ENCODE data around the gene LRRC28.

The LRRC28 gene

GRCh38 chr15:99275525-99276128 lies 24.3 kb downstream of the LRRC28 start:
- no peak overlapping the region for H3K4me3 ChIP-seq (replicated peaks; ENCODE audit: low read depth, low read length)
- TF ChIP-seq CTCF (IDR thresholded peaks at IDR 0.05; ENCODE audit: insufficient read depth, low read length, poor library complexity, severe bottlenecking) = no peak
- DNase-seq (ENCODE audit: extremely low read depth, insufficient read length) = no peak
- no peaks in the 10 kb centered on the region for H3K36me3 ChIP-seq (ENCODE audit: control insufficient read depth, insufficient read depth, low read length)
- no peaks in the 10 kb centered on the region for H3K27me3 ChIP-seq (replicated peaks; ENCODE audit: control insufficient read depth, insufficient read depth, low read length)

- no peak for TF ChIP-seq CTCF (IDR thresholded peaks at IDR 0.05; ENCODE audit: insufficient read depth, low read length, poor library complexity, severe bottlenecking)
- Histone ChIP-seq H3K27me3 (replicated peaks; ENCODE audit: control insufficient read depth, insufficient read depth, low read length) (no peaks in the 10 kb centered on the region), H3K36me3 (ENCODE audit: control insufficient read depth, insufficient read depth, low read length) (no peaks in the 10 kb centered on the region), H3K4me3 (replicated peaks; ENCODE audit: low read depth, low read length) (no peak overlapping the region)
- no peak for DNase-seq (ENCODE audit: extremely low read depth, insufficient read length)
Observed at GRCh38 chr15:99279290-99279689, 28.0 kb downstream of the LRRC28 start.

GRCh38 chr15:99279827-99280226 lies 28.5 kb downstream of the LRRC28 start:
- no peak overlapping the region for H3K4me3 ChIP-seq (replicated peaks; ENCODE audit: low read depth, low read length)
- H3K27me3 ChIP-seq (replicated peaks; ENCODE audit: control insufficient read depth, insufficient read depth, low read length) = no peaks in the 10 kb centered on the region
- TF ChIP-seq CTCF (IDR thresholded peaks at IDR 0.05; ENCODE audit: insufficient read depth, low read length, poor library complexity, severe bottlenecking) = no peak
- no peaks in the 10 kb centered on the region for H3K36me3 ChIP-seq (ENCODE audit: control insufficient read depth, insufficient read depth, low read length)
- DNase-seq (ENCODE audit: extremely low read depth, insufficient read length) = no peak

GRCh38 chr15:99282121-99282520 lies 30.8 kb downstream of the LRRC28 start:
- no peaks in the 10 kb centered on the region for H3K27me3 ChIP-seq (replicated peaks; ENCODE audit: control insufficient read depth, insufficient read depth, low read length)
- no peak overlapping the region for H3K4me3 ChIP-seq (replicated peaks; ENCODE audit: low read depth, low read length)
- H3K36me3 ChIP-seq (ENCODE audit: control insufficient read depth, insufficient read depth, low read length) = no peaks in the 10 kb centered on the region
- no peak for TF ChIP-seq CTCF (IDR thresholded peaks at IDR 0.05; ENCODE audit: insufficient read depth, low read length, poor library complexity, severe bottlenecking)
- DNase-seq (ENCODE audit: extremely low read depth, insufficient read length) = no peak

- Histone ChIP-seq H3K4me3 (replicated peaks; ENCODE audit: low read depth, low read length) (no peak overlapping the region), H3K27me3 (replicated peaks; ENCODE audit: control insufficient read depth, insufficient read depth, low read length) (no peaks in the 10 kb centered on the region), H3K36me3 (ENCODE audit: control insufficient read depth, insufficient read depth, low read length) (no peaks in the 10 kb centered on the region)
- DNase-seq (ENCODE audit: extremely low read depth, insufficient read length) = no peak
- TF ChIP-seq CTCF (IDR thresholded peaks at IDR 0.05; ENCODE audit: insufficient read depth, low read length, poor library complexity, severe bottlenecking) = no peak
Observed at GRCh38 chr15:99282586-99282985, 31.3 kb downstream of the LRRC28 start.

GRCh38 chr15:99283717-99284116 lies 32.4 kb downstream of the LRRC28 start:
- Histone ChIP-seq H3K4me3 (replicated peaks; ENCODE audit: low read depth, low read length) (no peak overlapping the region), H3K27me3 (replicated peaks; ENCODE audit: control insufficient read depth, insufficient read depth, low read length) (no peaks in the 10 kb centered on the region), H3K36me3 (ENCODE audit: control insufficient read depth, insufficient read depth, low read length) (no peaks in the 10 kb centered on the region)
- TF ChIP-seq CTCF (IDR thresholded peaks at IDR 0.05; ENCODE audit: insufficient read depth, low read length, poor library complexity, severe bottlenecking) = no peak
- no peak for DNase-seq (ENCODE audit: extremely low read depth, insufficient read length)

Data from GM06990 (cell line).